GM23248 (cell line): ENCODE measurements around the gene SIAH3. TPM values are rescaled to one million over a fixed set of nuclear protein-coding genes. Genes with fewer than 3 reads are reported as not detected.

Experiments used
- DNase-seq: peaks from one replicate; pipeline ENCODE4 v3.0.0-alpha.2; 2015
- H2AFZ ChIP-seq: fragments of 200-600 bp; sonication (generic); 2 replicates; pipeline ENCODE4 v1.6.1; 2016; ENCODE audit warnings: antibody characterized with exemption
- H3F3A ChIP-seq: fragments of 200-600 bp; sonication (generic); 2 replicates; pipeline ENCODE4 v1.6.1; 2016; ENCODE audit warnings: mild to moderate bottlenecking, antibody characterized with exemption, mixed run types; ENCODE audit not compliant: insufficient read depth
- H3K27ac ChIP-seq: fragments of 200-600 bp; sonication (generic); 2 replicates; pipeline ENCODE4 v1.5.1; 2016; ENCODE audit warnings: mild to moderate bottlenecking
- H3K27me3 ChIP-seq: fragments of 200-600 bp; sonication (generic); replicated peaks from 2 replicates; pipeline ENCODE4 v1.6.1; 2016; ENCODE audit warnings: mild to moderate bottlenecking; ENCODE audit not compliant: insufficient read depth
- H3K36me3 ChIP-seq: fragments of 200-600 bp; sonication (generic); 2 replicates; pipeline ENCODE4 v1.6.1; 2016; ENCODE audit warnings: low read depth, mild to moderate bottlenecking
- H3K4me1 ChIP-seq: fragments of 200-600 bp; sonication (generic); 2 replicates; pipeline ENCODE4 v1.6.1; 2016; ENCODE audit warnings: mild to moderate bottlenecking; ENCODE audit not compliant: insufficient read depth
- H3K4me2 ChIP-seq: fragments of 200-600 bp; sonication (generic); one replicate; pipeline ENCODE4 v1.6.1; 2016; ENCODE audit warnings: mild to moderate bottlenecking; ENCODE audit not compliant: unreplicated experiment
- H3K4me3 ChIP-seq: fragments of 200-600 bp; sonication (generic); 2 replicates; pipeline ENCODE4 v1.5.1; 2016; ENCODE audit warnings: mild to moderate bottlenecking
- H3K79me2 ChIP-seq: fragments of 200-600 bp; sonication (generic); 2 replicates; pipeline ENCODE4 v1.6.1; 2016; ENCODE audit warnings: mild to moderate bottlenecking; ENCODE audit not compliant: insufficient read depth
- H3K9ac ChIP-seq: fragments of 200-600 bp; sonication (generic); 2 replicates; pipeline ENCODE4 v1.6.1; 2016; ENCODE audit warnings: mild to moderate bottlenecking
- H3K9me2 ChIP-seq: fragments of 200-600 bp; sonication (generic); 2 replicates; pipeline ENCODE4 v1.6.1; 2016; ENCODE audit warnings: mixed run types, mild to moderate bottlenecking, moderate library complexity; ENCODE audit not compliant: insufficient read depth
- H3K9me3 ChIP-seq: fragments of 200-600 bp; sonication (generic); one replicate; pipeline ENCODE4 v1.6.1; 2017; ENCODE audit warnings: low read depth
- H4K20me1 ChIP-seq: fragments of 200-600 bp; sonication (generic); 2 replicates; pipeline ENCODE4 v1.6.0; 2016; ENCODE audit not compliant: insufficient read depth
- EZH2 ChIP-seq: fragments of 200-600 bp; sonication (generic); IDR thresholded peaks from 2 replicates; pipeline ENCODE4 v1.6.1; 2018; ENCODE audit warnings: antibody characterized with exemption, mild to moderate bottlenecking; ENCODE audit not compliant: insufficient read depth, poor library complexity, severe bottlenecking
- EZH2phosphoT487 ChIP-seq: fragments of 200-600 bp; sonication (generic); IDR thresholded peaks from 2 replicates; pipeline ENCODE4 v1.6.1; 2018; ENCODE audit warnings: antibody characterized with exemption, moderate library complexity, mild to moderate bottlenecking, low read depth; ENCODE audit not compliant: insufficient read depth
- whole genome bisulfite sequencing, 2 experiments: methylation state at CpG; one replicate each; pipeline ENCODE4 v1.1.6; 2015 to 2017; ENCODE audit warnings: low lambda C conversion rate in 2 of 2, low coverage in 1 of 2; ENCODE audit errors: missing lambda C conversion rate in 2 of 2; 5-methylcytosine and 5-hydroxymethylcytosine counted together
- in situ Hi-C: fragments of 300-500 bp; cut with MboI; formaldehyde crosslinking; loops from 2 replicates; pipeline ENCODE4 v1.15.0; 2020
- polyA plus RNA-seq: library from polyadenylated mRNA; unstranded; fragments of >200 nt; fragmentation: Nextera tagmentation; extraction: Ambion mirVana; gene quantifications from 2 replicates; pipeline ENCODE4 v1.2.1, GENCODE V29; 2016
- total RNA-seq: library from RNA; depleted of rRNA; stranded (reverse); fragments of >200 nt; shearing (Covaris generic); gene quantifications from 2 replicates; pipeline ENCODE4 v1.2.3, GENCODE V29; 2014

The SIAH3 gene
- total and polyA plus RNA-seq, 2 experiments from 2014 or later = not detected

DNA sequence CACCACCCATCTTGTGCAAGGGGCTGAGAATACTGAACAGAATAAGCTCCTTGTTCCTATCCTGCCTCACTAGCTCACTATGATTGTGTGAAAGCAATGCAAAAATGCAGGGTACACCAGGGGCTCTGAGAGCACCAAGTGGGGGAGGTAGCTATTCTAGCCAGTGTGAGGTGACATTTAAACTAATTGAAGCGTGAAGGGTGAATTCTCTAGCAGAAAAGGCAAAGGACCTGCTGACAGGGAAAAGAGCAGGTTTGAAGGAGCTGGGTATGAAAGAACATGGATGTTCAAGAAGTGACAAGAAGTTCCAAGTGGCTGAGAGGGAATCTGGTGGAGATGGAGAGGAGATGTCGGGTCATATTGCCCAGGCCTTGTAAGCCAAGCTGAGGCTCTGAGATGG, 64.2 kb downstream of the SIAH3 start:
- no peak overlapping the region for H3K4me3 ChIP-seq
- H3K79me2 ChIP-seq = no peaks in the 10 kb centered on the region
- no peaks in the 10 kb centered on the region for H3K36me3 ChIP-seq
- peaks cover 17% of the 10 kb centered on the region; the same call in 1 of the 2 replicates for H3K27me3 ChIP-seq
- DNase-seq = no peak
- H3K9me3 ChIP-seq = no peaks in the 10 kb centered on the region
- WGBS, 2 experiments = 71 to 78% methylated on average over 2 of the region's 2 CpGs
- H3K4me1 ChIP-seq = no peaks in the 10 kb centered on the region
- no peaks in the 10 kb centered on the region for H3F3A ChIP-seq
- TF ChIP-seq EZH2 (no peak), EZH2phosphoT487 (no peak)
- H3K27ac ChIP-seq = no peak overlapping the region
- no peak overlapping the region for H2AFZ ChIP-seq
- H3K4me2 ChIP-seq = no peak overlapping the region
- no peaks in the 10 kb centered on the region for H3K9me2 ChIP-seq
- in situ Hi-C loops = no loop called here
- H4K20me1 ChIP-seq = no peaks in the 10 kb centered on the region
- H3K9ac ChIP-seq = no peak overlapping the region

DNA sequence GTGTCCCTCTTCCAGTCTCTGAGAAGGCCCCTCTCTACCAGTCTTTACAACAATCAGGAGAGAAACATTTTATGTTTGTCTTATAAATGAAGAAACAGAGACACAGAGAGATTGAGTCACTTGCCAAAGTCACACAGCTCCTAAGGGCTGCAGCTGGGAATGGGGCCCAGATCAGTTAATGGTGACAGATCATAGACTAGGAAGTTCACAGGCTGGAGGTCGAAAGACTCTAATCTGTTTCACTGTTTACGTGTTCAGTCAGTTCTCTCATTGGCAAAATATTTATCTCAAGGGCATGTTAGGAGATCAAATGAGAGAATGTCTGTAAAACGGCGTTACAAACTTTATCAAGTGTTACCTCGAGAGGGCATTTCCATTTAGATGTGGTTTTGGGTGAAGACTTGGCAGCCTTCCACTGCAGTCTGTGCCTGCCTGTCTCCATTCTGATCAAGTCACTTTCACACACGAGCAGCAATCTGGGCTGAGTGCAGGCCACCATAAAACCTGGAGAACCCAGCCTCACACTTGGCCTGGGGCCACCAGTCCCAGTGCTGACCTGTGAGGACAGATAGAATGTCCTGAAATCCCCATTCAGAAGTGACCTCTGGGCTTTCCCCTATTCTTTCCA, 65.1 kb downstream of the SIAH3 start:
- Histone ChIP-seq H3K9me2 (no peaks in the 10 kb centered on the region), H3K27me3 (peaks cover 17% of the 10 kb centered on the region), H3F3A (no peaks in the 10 kb centered on the region), H2AFZ (no peak overlapping the region), H3K27ac (no peak overlapping the region), H3K4me3 (no peak overlapping the region), H3K4me1 (no peaks in the 10 kb centered on the region), H4K20me1 (no peaks in the 10 kb centered on the region), H3K4me2 (no peak overlapping the region), H3K9me3 (no peaks in the 10 kb centered on the region), H3K9ac (no peak overlapping the region), H3K79me2 (no peaks in the 10 kb centered on the region), H3K36me3 (no peaks in the 10 kb centered on the region)
- WGBS, 2 experiments = 28 to 30% methylated on average over 6 of the region's 6 CpGs
- in situ Hi-C loops = no loop called here
- DNase-seq = no peak
- TF ChIP-seq EZH2phosphoT487 = no peak
- TF ChIP-seq EZH2 = no peak

DNA sequence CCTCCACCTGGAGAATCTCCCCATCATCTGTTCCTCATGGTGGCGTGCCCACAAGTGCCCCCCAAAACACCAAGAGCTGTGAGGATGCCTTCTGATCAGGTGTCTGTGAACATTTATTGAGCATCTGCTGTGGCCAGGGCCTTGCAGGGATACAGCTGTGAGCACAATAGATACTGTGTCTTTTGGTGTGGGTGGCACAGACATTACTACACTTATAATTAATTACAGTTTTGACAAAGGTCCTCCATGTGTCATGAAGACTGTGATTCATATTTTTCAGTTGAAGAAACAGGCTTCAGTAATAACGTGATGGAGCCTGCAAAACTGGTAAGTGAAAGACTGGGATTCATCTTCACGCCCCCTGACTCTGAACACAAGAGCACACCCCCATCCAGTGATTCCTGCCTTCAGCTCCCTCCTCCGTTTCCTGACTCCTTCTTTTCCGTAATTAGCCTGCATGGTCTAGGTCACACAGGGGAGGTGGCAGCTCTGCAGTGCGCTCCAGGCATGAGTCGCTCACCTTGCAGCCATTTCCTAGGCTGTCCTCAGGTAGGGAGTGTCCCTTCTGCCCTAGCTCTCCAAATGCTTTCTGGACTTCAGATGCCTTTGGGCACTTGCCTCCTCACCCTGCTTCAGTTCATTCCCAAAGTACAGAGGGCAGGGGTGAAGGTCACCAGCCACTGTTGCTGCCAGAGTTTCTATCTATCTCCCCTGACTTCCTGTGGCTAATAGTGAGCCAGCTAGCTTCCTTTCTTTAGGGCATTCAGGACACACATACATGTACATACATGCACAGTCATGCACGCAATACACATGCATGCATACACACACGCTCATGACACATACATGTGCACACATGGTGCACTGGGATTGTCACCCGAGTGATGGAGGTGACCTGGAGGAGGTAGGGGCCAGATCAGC, 66.5 kb downstream of the SIAH3 start:
- in situ Hi-C loops = no loop called here
- WGBS, 2 experiments = 55 to 59% methylated on average over 10 of the region's 10 CpGs
- H3K4me2 ChIP-seq = no peak overlapping the region

DNA sequence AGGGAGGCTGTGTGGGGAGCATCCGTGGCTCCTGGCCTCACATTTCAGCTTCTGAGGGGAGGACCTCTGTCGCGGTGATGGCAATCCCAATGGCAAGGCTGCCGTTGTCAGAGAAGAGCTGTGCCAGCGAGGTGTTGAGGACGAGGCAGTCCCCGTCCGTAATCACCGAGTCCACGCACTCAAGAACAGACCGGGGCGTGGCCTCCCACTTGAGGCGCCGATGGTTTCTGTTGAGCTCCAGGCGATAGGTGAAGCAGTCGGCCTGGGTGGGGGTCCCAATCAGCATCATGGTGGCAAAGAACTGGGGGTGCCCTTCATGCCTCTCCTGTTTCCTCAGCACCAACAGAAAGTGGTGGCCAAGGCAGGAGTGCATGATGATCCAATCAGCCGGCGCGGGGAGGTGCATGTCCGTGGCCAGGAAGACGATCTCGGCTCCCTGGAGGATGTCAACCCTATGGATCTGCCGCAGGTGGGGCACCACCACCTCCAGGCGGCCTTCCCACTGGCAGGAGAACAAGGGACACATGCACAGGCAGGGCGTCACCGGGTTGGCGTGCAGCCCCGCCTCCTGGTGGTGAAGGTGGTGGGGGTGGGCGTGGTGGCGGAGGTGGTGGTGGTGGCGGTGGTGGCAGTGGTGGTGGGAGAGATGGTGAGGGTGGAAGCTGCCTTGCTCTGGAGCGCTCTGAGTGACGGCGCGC, 68.1 kb downstream of the SIAH3 start:
- Histone ChIP-seq H3K4me2 (no peak overlapping the region), H2AFZ (no peak overlapping the region), H3K36me3 (no peaks in the 10 kb centered on the region), H3K9ac (no peak overlapping the region), H3K79me2 (no peaks in the 10 kb centered on the region), H3K9me3 (no peaks in the 10 kb centered on the region), H3K9me2 (no peaks in the 10 kb centered on the region), H3K4me3 (no peak overlapping the region), H3K27ac (no peak overlapping the region), H3K4me1 (no peaks in the 10 kb centered on the region), H3K27me3 (peaks cover 4% of the 10 kb centered on the region), H3F3A (no peaks in the 10 kb centered on the region), H4K20me1 (no peaks in the 10 kb centered on the region)
- 84 to 85% methylated on average over 28 to 35 of the region's 35 CpGs for WGBS, 2 experiments
- in situ Hi-C loops = no loop called here
- no peak for DNase-seq
- no peak for TF ChIP-seq EZH2phosphoT487
- TF ChIP-seq EZH2 = no peak

More for the DNA sequence above, 66.5 kb downstream of the SIAH3 start:
- no peak overlapping the region for H3K27ac ChIP-seq
- no peaks in the 10 kb centered on the region for H3F3A ChIP-seq
- H3K27me3 ChIP-seq = peaks cover 13% of the 10 kb centered on the region
- no peaks in the 10 kb centered on the region for H3K9me3 ChIP-seq
- no peaks in the 10 kb centered on the region for H3K79me2 ChIP-seq
- H3K9ac ChIP-seq = no peak overlapping the region
- TF ChIP-seq EZH2 = no peak
- TF ChIP-seq EZH2phosphoT487 = no peak
- no peak overlapping the region for H2AFZ ChIP-seq
- H3K4me3 ChIP-seq = no peak overlapping the region
- DNase-seq = no peak
- no peaks in the 10 kb centered on the region for H3K4me1 ChIP-seq
- H3K36me3 ChIP-seq = no peaks in the 10 kb centered on the region
- H3K9me2 ChIP-seq = no peaks in the 10 kb centered on the region
- no peaks in the 10 kb centered on the region for H4K20me1 ChIP-seq
